Measurements from ENCODE around the gene DHX15.
A peak's percentile ranks its signal among the peaks of the same experiment; 100 is the strongest.

DHX15 gene

DNA sequence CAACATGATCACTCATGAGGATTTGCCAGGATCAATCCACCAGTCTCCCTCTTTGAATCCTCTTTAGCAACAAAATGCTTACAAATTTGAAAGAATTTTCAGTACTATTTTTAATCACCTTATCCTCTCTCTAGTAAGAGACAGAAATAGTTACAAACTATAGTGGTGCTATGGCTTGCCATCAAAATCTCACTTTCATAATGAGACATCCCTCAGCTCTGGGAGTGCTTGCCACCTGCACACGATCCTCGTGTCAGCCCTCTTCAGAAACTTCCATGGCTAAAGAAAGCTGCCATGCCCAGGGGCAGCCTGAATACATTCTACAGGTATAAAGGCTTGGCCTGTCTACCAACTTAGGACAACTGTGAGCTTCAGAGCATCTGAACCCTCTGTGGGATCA is 5.1 kb upstream of the DHX15 start:
- no peak for TF ChIP-seq RAD21 (IDR thresholded peaks at IDR 0.05; ENCODE audit: low read depth)
- TF ChIP-seq ZBTB7A (IDR thresholded peaks at IDR 0.05; ENCODE audit: low read depth), result no peak
- no peak for TF ChIP-seq TCF12 (IDR thresholded peaks at IDR 0.05; ENCODE audit: low read depth)
- TF ChIP-seq CREB1 (IDR thresholded peaks at IDR 0.05; ENCODE audit: low read depth), result no peak
- no peak for TF ChIP-seq EGR1 (IDR thresholded peaks at IDR 0.05)
- TF ChIP-seq, protein P1, sequence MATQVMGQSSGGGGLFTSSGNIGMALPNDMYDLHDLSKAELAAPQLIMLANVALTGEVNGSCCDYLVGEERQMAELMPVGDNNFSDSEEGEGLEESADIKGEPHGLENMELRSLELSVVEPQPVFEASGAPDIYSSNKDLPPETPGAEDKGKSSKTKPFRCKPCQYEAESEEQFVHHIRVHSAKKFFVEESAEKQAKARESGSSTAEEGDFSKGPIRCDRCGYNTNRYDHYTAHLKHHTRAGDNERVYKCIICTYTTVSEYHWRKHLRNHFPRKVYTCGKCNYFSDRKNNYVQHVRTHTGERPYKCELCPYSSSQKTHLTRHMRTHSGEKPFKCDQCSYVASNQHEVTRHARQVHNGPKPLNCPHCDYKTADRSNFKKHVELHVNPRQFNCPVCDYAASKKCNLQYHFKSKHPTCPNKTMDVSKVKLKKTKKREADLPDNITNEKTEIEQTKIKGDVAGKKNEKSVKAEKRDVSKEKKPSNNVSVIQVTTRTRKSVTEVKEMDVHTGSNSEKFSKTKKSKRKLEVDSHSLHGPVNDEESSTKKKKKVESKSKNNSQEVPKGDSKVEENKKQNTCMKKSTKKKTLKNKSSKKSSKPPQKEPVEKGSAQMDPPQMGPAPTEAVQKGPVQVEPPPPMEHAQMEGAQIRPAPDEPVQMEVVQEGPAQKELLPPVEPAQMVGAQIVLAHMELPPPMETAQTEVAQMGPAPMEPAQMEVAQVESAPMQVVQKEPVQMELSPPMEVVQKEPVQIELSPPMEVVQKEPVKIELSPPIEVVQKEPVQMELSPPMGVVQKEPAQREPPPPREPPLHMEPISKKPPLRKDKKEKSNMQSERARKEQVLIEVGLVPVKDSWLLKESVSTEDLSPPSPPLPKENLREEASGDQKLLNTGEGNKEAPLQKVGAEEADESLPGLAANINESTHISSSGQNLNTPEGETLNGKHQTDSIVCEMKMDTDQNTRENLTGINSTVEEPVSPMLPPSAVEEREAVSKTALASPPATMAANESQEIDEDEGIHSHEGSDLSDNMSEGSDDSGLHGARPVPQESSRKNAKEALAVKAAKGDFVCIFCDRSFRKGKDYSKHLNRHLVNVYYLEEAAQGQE (IDR thresholded peaks at IDR 0.05; ENCODE audit: low read depth), result no peak
- TF ChIP-seq, protein P2, sequence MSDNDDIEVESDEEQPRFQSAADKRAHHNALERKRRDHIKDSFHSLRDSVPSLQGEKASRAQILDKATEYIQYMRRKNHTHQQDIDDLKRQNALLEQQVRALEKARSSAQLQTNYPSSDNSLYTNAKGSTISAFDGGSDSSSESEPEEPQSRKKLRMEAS (IDR thresholded peaks at IDR 0.05), result no peak
- no peak for TF ChIP-seq TAF1 (IDR thresholded peaks at IDR 0.05; ENCODE audit: low read depth)
- TF ChIP-seq, protein P3, sequence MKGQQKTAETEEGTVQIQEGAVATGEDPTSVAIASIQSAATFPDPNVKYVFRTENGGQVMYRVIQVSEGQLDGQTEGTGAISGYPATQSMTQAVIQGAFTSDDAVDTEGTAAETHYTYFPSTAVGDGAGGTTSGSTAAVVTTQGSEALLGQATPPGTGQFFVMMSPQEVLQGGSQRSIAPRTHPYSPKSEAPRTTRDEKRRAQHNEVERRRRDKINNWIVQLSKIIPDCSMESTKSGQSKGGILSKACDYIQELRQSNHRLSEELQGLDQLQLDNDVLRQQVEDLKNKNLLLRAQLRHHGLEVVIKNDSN (IDR thresholded peaks at IDR 0.05), result no peak
- no peak for TF ChIP-seq NFIC (IDR thresholded peaks at IDR 0.05)
- no peak for TF ChIP-seq FOXM1 (IDR thresholded peaks at IDR 0.05; ENCODE audit: borderline replicate concordance, low read depth)
- TF ChIP-seq TEAD4 (IDR thresholded peaks at IDR 0.05), result no peak
- no peak for TF ChIP-seq CEBPB (IDR thresholded peaks at IDR 0.05)
- TF ChIP-seq YY1 (IDR thresholded peaks at IDR 0.05; ENCODE audit: low read depth), result no peak
- no peak for TF ChIP-seq EP300 (IDR thresholded peaks at IDR 0.05; ENCODE audit: borderline replicate concordance)

DNA sequence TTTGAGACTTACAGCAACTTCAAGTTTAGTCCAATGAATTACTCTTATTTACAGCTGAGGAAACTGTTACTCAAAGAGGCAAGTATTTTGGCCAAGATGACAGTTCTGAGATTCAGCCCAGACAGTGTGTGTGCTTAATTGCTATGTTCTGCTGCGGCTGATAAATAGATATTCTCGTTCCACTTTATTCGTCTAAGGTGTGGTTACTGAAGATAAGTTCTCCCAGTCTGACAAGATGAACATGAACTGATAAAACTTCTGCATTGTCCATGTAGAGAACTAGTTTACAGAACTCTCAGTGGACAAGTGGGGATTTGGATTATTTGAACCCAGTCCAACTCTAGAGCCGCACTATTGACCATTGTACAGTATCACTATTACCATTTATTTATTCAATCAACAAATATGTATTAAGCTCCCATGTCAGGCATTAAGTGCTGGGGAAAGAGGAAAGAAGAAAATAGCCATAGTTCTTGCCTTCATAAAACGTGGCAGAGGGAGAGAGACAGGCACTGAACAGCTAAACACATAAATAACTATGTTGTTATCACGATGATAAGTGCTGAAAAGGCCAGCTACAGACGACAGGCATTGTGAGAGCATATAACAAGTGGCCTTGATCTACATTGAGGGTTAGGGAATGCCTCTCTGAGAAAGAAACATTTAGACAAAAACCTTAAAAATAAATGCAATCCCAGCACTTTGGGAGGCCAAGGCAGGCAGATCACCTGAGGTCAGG is 4.0 kb upstream of the DHX15 start:
- no peak for TF ChIP-seq FOXM1 (IDR thresholded peaks at IDR 0.05; ENCODE audit: borderline replicate concordance, low read depth)
- no peak for TF ChIP-seq CREB1 (IDR thresholded peaks at IDR 0.05; ENCODE audit: low read depth)
- TF ChIP-seq ZBTB7A (IDR thresholded peaks at IDR 0.05; ENCODE audit: low read depth), result no peak
- TF ChIP-seq RAD21 (IDR thresholded peaks at IDR 0.05; ENCODE audit: low read depth), result no peak
- no peak for TF ChIP-seq YY1 (IDR thresholded peaks at IDR 0.05; ENCODE audit: low read depth)
- no peak for TF ChIP-seq EP300 (IDR thresholded peaks at IDR 0.05; ENCODE audit: borderline replicate concordance)
- TF ChIP-seq EGR1 (IDR thresholded peaks at IDR 0.05), result no peak
- no peak for TF ChIP-seq TAF1 (IDR thresholded peaks at IDR 0.05; ENCODE audit: low read depth)
- TF ChIP-seq CEBPB (IDR thresholded peaks at IDR 0.05), result no peak
- no peak for TF ChIP-seq NFIC (IDR thresholded peaks at IDR 0.05)
- TF ChIP-seq, protein P2 (IDR thresholded peaks at IDR 0.05), result no peak
- TF ChIP-seq, protein P3 (IDR thresholded peaks at IDR 0.05), result no peak
- TF ChIP-seq TCF12 (IDR thresholded peaks at IDR 0.05; ENCODE audit: low read depth), result no peak
- TF ChIP-seq TEAD4 (IDR thresholded peaks at IDR 0.05), result no peak
- TF ChIP-seq, protein P1 (IDR thresholded peaks at IDR 0.05; ENCODE audit: low read depth), result no peak

DNA sequence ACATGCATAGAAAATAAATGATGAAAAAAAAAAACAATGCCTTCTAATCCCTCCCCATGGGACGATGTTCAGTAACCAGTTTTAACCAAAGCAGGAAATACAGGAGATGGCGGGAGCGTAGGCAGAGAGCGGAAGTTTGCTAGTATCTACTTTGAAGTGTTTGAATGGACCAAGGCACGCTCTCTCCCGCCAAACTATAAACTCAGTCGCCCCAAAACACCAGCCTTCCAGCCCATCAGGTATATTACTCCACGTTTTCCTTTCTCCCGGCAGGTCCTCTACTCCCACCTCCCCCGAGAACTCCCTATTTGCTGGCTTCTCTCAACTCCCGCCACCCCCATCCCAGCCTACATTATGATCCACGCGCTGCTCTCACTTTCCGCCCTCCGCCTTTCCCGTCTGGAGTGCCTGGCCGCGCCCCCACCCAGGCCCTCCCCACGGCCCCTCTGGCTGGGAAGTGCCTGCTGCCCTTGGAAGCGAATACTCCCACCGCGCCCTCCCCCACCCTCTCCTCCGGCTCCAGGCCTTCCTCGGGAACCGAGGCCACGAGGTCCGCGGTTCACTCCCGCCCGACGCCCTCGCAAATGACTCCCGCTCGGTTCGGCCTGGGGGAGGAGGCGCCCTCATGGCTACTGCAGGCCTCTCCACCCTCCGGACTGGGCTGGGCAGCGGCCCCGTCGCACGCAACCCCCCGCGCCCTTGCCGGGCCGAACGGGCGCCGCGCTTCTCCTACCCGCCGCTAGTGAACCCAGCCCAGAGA is 723 bp downstream of the DHX15 start:
- TF ChIP-seq, protein P2 (IDR thresholded peaks at IDR 0.05), result peak; percentile 48; the same call in 1 of the 2 replicates
- TF ChIP-seq EGR1 (IDR thresholded peaks at IDR 0.05) (no peak; the same call in 1 of the 2 replicates), TCF12 (IDR thresholded peaks at IDR 0.05; ENCODE audit: low read depth) (0 out of 2 replicates have a peak, but pooled peaks have one; percentile 3), EP300 (IDR thresholded peaks at IDR 0.05; ENCODE audit: borderline replicate concordance) (no peak)

DNA sequence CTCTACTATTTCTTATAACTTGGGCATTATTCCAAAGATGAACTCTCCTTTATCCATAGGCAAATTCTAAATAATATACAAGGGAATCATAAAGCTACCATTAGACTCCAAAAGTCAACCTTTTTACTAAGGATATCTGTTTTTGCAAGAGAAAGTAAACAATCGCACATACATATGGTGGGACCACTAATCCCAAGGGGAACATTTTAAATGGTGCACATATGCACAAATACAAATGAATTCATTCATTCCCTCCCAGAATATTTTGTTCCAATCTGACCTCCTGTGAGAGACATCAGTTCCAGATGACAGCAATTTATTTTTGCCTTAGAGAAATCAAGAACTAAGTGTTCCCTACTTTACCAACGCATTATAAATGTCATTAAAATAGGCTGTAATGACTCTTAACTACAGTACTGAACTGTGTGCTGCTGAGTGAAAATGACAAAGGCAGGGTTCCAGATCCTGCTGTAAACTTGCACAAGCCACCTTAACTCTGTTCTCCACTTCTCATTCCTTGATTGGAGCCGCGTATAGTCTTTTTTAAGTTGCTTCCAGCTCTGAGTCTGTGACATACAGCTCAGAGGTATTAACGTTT is 2.0 kb downstream of the DHX15 start:
- TF ChIP-seq EGR1 (IDR thresholded peaks at IDR 0.05) (no peak), NFIC (IDR thresholded peaks at IDR 0.05) (no peak), TCF12 (IDR thresholded peaks at IDR 0.05; ENCODE audit: low read depth) (no peak)

DNA sequence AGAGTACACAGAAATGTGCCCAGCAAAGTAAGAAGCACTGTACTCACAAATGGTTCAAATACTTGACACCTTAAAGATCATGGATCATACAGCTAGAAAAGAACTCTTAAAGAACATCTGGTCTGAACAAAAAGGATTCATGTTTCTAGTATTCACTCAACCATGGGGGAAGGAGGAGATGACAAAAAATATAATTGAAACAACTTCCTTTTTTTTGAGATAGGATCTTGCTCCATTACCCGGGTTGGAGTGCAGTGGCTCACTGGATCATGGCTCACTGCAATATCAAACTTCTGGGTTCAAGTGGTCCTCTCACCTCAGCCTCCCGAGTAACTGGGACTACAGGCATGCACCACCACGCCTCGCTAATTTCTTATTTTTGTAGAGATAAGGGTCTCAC is 6.0 kb downstream of the DHX15 start:
- TF ChIP-seq, protein P3 (IDR thresholded peaks at IDR 0.05), result no peak
- TF ChIP-seq YY1 (IDR thresholded peaks at IDR 0.05; ENCODE audit: low read depth) (no peak), CEBPB (IDR thresholded peaks at IDR 0.05) (no peak), EGR1 (IDR thresholded peaks at IDR 0.05) (no peak), RAD21 (IDR thresholded peaks at IDR 0.05; ENCODE audit: low read depth) (no peak), EP300 (IDR thresholded peaks at IDR 0.05; ENCODE audit: borderline replicate concordance) (no peak), TEAD4 (IDR thresholded peaks at IDR 0.05) (no peak), TAF1 (IDR thresholded peaks at IDR 0.05; ENCODE audit: low read depth) (no peak), CREB1 (IDR thresholded peaks at IDR 0.05; ENCODE audit: low read depth) (no peak)
- TF ChIP-seq, protein P1 (IDR thresholded peaks at IDR 0.05; ENCODE audit: low read depth), result no peak
- TF ChIP-seq, protein P2 (IDR thresholded peaks at IDR 0.05), result no peak
